HepG2 (cell line): Measurements from ENCODE around the gene ISLR2. TPM values are rescaled to one million over a fixed set of nuclear protein-coding genes. Genes with fewer than 3 reads are reported as not detected.

Source experiments
- ATAC-seq: fragments of 200-7000 bp; cut with Tn5 transposase; 3 replicates; pipeline ENCODE4 v1.9.1; 2020; ENCODE audit warnings: mild to moderate bottlenecking, moderate library complexity
- BruUV-seq: library from RNA; stranded (reverse); fragments of 400-500 nt; replicated peaks from 2 replicates; lab custom pipeline; 2021; lab: Mats Ljungman, UMichigan
- CTCF ChIA-PET: fragments of 300-600 bp; formaldehyde crosslinking; extraction: SDS; loops from one replicate; lab custom pipeline; 2021; ENCODE audit warnings: low total read pairs, inconsistent platforms, low intra/inter-chr PET ratio; lab: Yijun Ruan, JAX
- POLR2A ChIA-PET: fragments of 350-600 bp; sonication (Branson Sonifier 250); formaldehyde crosslinking; loops from one replicate; lab custom pipeline; 2020; ENCODE audit warnings: antibody characterized with exemption, inconsistent platforms; lab: Yijun Ruan, JAX
- DNase-seq: peaks from one replicate; pipeline ENCODE4 v3.0.0-alpha.2; 2015; ENCODE audit warnings: low spot score
- FAIRE-seq: peaks from 3 replicates; lab custom pipeline; 2011; peaks lifted over from hg19 to GRCh38; lab: Jason Lieb, UNC
- H2AFZ ChIP-seq: one replicate; pipeline ENCODE4 v1.6.1; 2011; ENCODE audit warnings: low read length, inconsistent platforms
- H3K27ac ChIP-seq: fragments of 300-600 bp; 3 replicates; pipeline ENCODE4 v1.8.0; 2011; ENCODE audit warnings: mixed run types, mild to moderate bottlenecking, mixed read lengths, low read length, inconsistent platforms; ENCODE audit not compliant: insufficient read depth; ENCODE audit errors: extremely low read length
- H3K27me3 ChIP-seq, 2 experiments: fragments of 200-600 bp in 1 of 2; 2 replicates in 1 of 2; 3 replicates in 1 of 2; pipeline versions ENCODE4 v1.6.0 to v1.8.0; 2011; ENCODE audit warnings: low read length in 2 of 2, mild to moderate bottlenecking in 2 of 2, moderate library complexity in 2 of 2, inconsistent platforms in 1 of 2; ENCODE audit not compliant: insufficient read depth in 2 of 2, control insufficient read depth in 1 of 2
- H3K36me3 ChIP-seq, 2 experiments: fragments of 200-600 bp in 1 of 2; replicated peaks in 1 of 2; 2 replicates in 1 of 2; 3 replicates in 1 of 2; pipeline versions ENCODE4 v1.5.1 to v1.8.0; 2011; ENCODE audit warnings: low read length in 2 of 2, inconsistent platforms in 1 of 2; ENCODE audit not compliant: insufficient read depth in 2 of 2, control insufficient read depth in 1 of 2
- H3K4me1 ChIP-seq: 2 replicates; pipeline ENCODE4 v1.5.1; 2012; ENCODE audit warnings: low read length, inconsistent platforms; ENCODE audit not compliant: insufficient read depth
- H3K4me2 ChIP-seq: 2 replicates; pipeline ENCODE4 v1.6.0; 2011; ENCODE audit warnings: low read depth, low read length, inconsistent platforms
- H3K4me3 ChIP-seq, 3 experiments: fragments of 200-600 bp in 1 of 3; sonication (generic), shearing (Covaris generic) in 1 of 3; replicated peaks in 1 of 3; 2 replicates each; pipeline ENCODE4 v1.5.1; 2011 to 2016; ENCODE audit warnings: low read length in 3 of 3, inconsistent platforms in 2 of 3, low read depth in 2 of 3, mild to moderate bottlenecking in 2 of 3, control low read depth in 1 of 3, mixed read lengths in 1 of 3; ENCODE audit not compliant: insufficient read depth in 1 of 3
- H3K79me2 ChIP-seq: one replicate; pipeline ENCODE4 v1.6.1; 2011; ENCODE audit warnings: low read length, inconsistent platforms; ENCODE audit not compliant: insufficient read depth
- H3K9ac ChIP-seq: 2 replicates; pipeline ENCODE4 v1.6.0; 2011; ENCODE audit warnings: mild to moderate bottlenecking, low read depth, low read length, inconsistent platforms; ENCODE audit not compliant: insufficient read depth
- H3K9me3 ChIP-seq: 2 replicates; pipeline ENCODE4 v1.5.1; 2012; ENCODE audit warnings: mild to moderate bottlenecking, low read length
- H4K20me1 ChIP-seq: 2 replicates; pipeline ENCODE4 v1.6.0; 2011; ENCODE audit warnings: inconsistent platforms, mild to moderate bottlenecking, low read length, moderate library complexity; ENCODE audit not compliant: insufficient read depth
- ATF2 ChIP-seq: sonication (generic); formaldehyde crosslinking; IDR thresholded peaks from 2 replicates; pipeline ENCODE4 v1.4.0; 2020; ENCODE audit warnings: missing genetic modification reagents
- GATAD1 ChIP-seq: IDR thresholded peaks from 2 replicates; pipeline ENCODE4 v1.6.1; 2016; ENCODE audit warnings: missing genetic modification reagents, missing compliant biosample characterization
- HMGXB4 ChIP-seq, 2 experiments: sonication (generic) in 1 of 2; formaldehyde crosslinking in 1 of 2; IDR thresholded peaks; 2 replicates each; pipeline versions ENCODE4 v1.4.0 to v1.6.1; 2018 to 2020; ENCODE audit warnings: missing genetic modification reagents in 2 of 2, borderline replicate concordance in 1 of 2, low read depth in 1 of 2, mild to moderate bottlenecking in 1 of 2, missing biosample characterization in 1 of 2
- KDM5B ChIP-seq: sonication (generic); formaldehyde crosslinking; IDR thresholded peaks from 2 replicates; pipeline ENCODE4 v1.4.0; 2020; ENCODE audit warnings: missing genetic modification reagents, mild to moderate bottlenecking, borderline replicate concordance
- MNT ChIP-seq: fragments of 450-650 bp; IDR thresholded peaks from 2 replicates; pipeline ENCODE4 v1.6.1; 2016
- NAIF1 ChIP-seq: sonication (generic); formaldehyde crosslinking; IDR thresholded peaks from 2 replicates; pipeline ENCODE4 v1.5.0; 2020; ENCODE audit warnings: mild to moderate bottlenecking, missing genetic modification reagents, borderline replicate concordance
- NR2C2 ChIP-seq: sonication (generic); formaldehyde crosslinking; IDR thresholded peaks from 2 replicates; pipeline ENCODE4 v1.4.0; 2020; ENCODE audit warnings: missing genetic modification reagents, mild to moderate bottlenecking, moderate library complexity, borderline replicate concordance
- NR3C1 ChIP-seq: sonication (generic); formaldehyde crosslinking; IDR thresholded peaks from 2 replicates; pipeline ENCODE4 v1.4.0; 2020; ENCODE audit warnings: missing genetic modification reagents
- PLSCR1 ChIP-seq: sonication (generic); formaldehyde crosslinking; IDR thresholded peaks from 2 replicates; pipeline ENCODE4 v1.5.0; 2020; ENCODE audit warnings: missing genetic modification reagents, mild to moderate bottlenecking, borderline replicate concordance
- RFX3 ChIP-seq: IDR thresholded peaks from 2 replicates; pipeline ENCODE4 v1.6.1; 2016; ENCODE audit warnings: missing biosample characterization, missing genetic modification reagents
- RNF2 ChIP-seq: fragments of 450-650 bp; conservative IDR thresholded peaks from 2 replicates; pipeline ENCODE4 v1.6.1; 2016; ENCODE audit warnings: low read depth
- SNAPC2 ChIP-seq: sonication (generic); formaldehyde crosslinking; IDR thresholded peaks from 2 replicates; pipeline ENCODE4 v1.8.1; 2022; ENCODE audit warnings: mild to moderate bottlenecking, missing genetic modification reagents
- SP1 ChIP-seq, 2 experiments: fragments of 450-650 bp in 1 of 2; sonication (generic) in 1 of 2; formaldehyde crosslinking in 1 of 2; IDR thresholded peaks; 2 replicates each; pipeline versions ENCODE4 v1.4.0 to v1.6.1; 2016 to 2020; ENCODE audit warnings: missing genetic modification reagents in 1 of 2
- U2AF1 ChIP-seq: fragments of 200-400 bp; formaldehyde crosslinking; optimal IDR thresholded peaks from 2 replicates; pipeline ENCODE3; 2017; ENCODE audit warnings: mild to moderate bottlenecking, low read depth, low read length
- ZNF576 ChIP-seq: sonication (generic); formaldehyde crosslinking; IDR thresholded peaks from 2 replicates; pipeline ENCODE4 v1.4.0; 2020; ENCODE audit warnings: mild to moderate bottlenecking, missing genetic modification reagents
- ZNF607 ChIP-seq: sonication (generic); formaldehyde crosslinking; IDR thresholded peaks from 2 replicates; pipeline ENCODE4 v1.5.1; 2020; ENCODE audit warnings: missing genetic modification reagents, mild to moderate bottlenecking, borderline replicate concordance
- ZNF772 ChIP-seq: sonication (generic); formaldehyde crosslinking; IDR thresholded peaks from 2 replicates; pipeline ENCODE4 v1.5.0; 2020; ENCODE audit warnings: mild to moderate bottlenecking, missing genetic modification reagents
- ZNF850 ChIP-seq: sonication (generic); formaldehyde crosslinking; conservative IDR thresholded peaks from 2 replicates; pipeline ENCODE4 v1.9.0; 2021; ENCODE audit warnings: mild to moderate bottlenecking, missing genetic modification reagents
- WGBS: methylation state at CpG from one replicate; pipeline ENCODE4 v1.1.6; 2017; ENCODE audit warnings: low lambda C conversion rate; 5-methylcytosine and 5-hydroxymethylcytosine counted together
- in situ Hi-C: cut with HindIII; loops from 2 replicates; pipeline ENCODE4 v1.10.0; 2017; ENCODE audit warnings: low pct_unique_long_range_greater_than_20kb; ENCODE audit not compliant: extremely low pct_ligation_motif_present
- intact Hi-C: fragments of 100-400 bp; cut with micrococcal nuclease; formaldehyde crosslinking; loops from one replicate; pipeline ENCODE4 v1.10.0; 2022; ENCODE audit not compliant: unreplicated experiment
- polyA plus RNA-seq, 8 experiments: library from polyadenylated mRNA; depleted of rRNA in 3 of 8; stranded (reverse) in 7 of 8; unstranded in 1 of 8; fragments of >200 nt; fragmentation: Illumina TruSeq in 4 of 8; extraction: Trizol in 4 of 8; gene quantifications; 2 replicates each; pipeline versions ENCODE4 v1.2.1 to v1.2.3, GENCODE V29; 2011 to 2016; ENCODE audit warnings: low read depth in 4 of 8, missing spikeins in 1 of 8, mixed read lengths in 1 of 8; ENCODE audit not compliant: insufficient read depth in 1 of 8
- total RNA-seq, 5 experiments: library from RNA; depleted of rRNA; stranded (reverse); fragments of >200 nt; fragmentation: Illumina TruSeq; extraction: Trizol; gene quantifications; 2 replicates each; pipeline ENCODE4 v1.2.3, GENCODE V29; 2016; ENCODE audit warnings: low read depth in 1 of 5

The ISLR2 gene
- total and polyA plus RNA-seq, 2 of the 13 experiments (the other 11 are each of a cell fraction or from before 2014, with no cell fraction given): not detected

GRCh38 chr15:74123658-74124057 is 6.7 kb upstream of the ISLR2 start:
- Histone ChIP-seq H3K4me3 (no peak overlapping the region), H3K4me2 (no peak overlapping the region), H4K20me1 (0 out of 2 replicates have a peak, but pooled peaks cover 2% of the 10 kb centered on the region), H3K27ac (no peak overlapping the region), H3K4me1 (no peaks in the 10 kb centered on the region), H3K9ac (no peak overlapping the region)
- intact Hi-C loops: no loop called here
- BruUV-seq: no TSS peak
- POLR2A ChIA-PET: no interaction called here
- FAIRE-seq: no peak
- TF ChIP-seq ATF2 (CRISPR knock-in tag): no peak
- TF ChIP-seq NR2C2 (CRISPR knock-in tag): no peak
- TF ChIP-seq GATAD1 (CRISPR knock-in tag): no peak
- TF ChIP-seq MNT: no peak
- no peak for TF ChIP-seq KDM5B (CRISPR knock-in tag)
- TF ChIP-seq ZNF772: no peak
- TF ChIP-seq ZNF576 (CRISPR knock-in tag): no peak
- no peak for TF ChIP-seq NR3C1 (CRISPR knock-in tag)
- TF ChIP-seq PLSCR1 (CRISPR knock-in tag): no peak
- no peak for TF ChIP-seq ZNF607 (CRISPR knock-in tag)
- TF ChIP-seq SP1 (IDR thresholded peaks at IDR 0.05): no peak
- TF ChIP-seq SP1 (CRISPR knock-in tag; IDR thresholded peaks at IDR 0.05): no peak
- no peak for TF ChIP-seq RNF2
- no peak for TF ChIP-seq SNAPC2 (CRISPR knock-in tag)
- TF ChIP-seq ZNF850: no peak
- TF ChIP-seq RFX3 (CRISPR knock-in tag): no peak
- TF ChIP-seq NAIF1 (CRISPR knock-in tag): no peak
- TF ChIP-seq HMGXB4 (CRISPR knock-in tag; IDR thresholded peaks at IDR 0.05; ENCODE audit: borderline replicate concordance in 1 of 2, low read depth in 1 of 2): no peak
- no peak for TF ChIP-seq U2AF1
- TF ChIP-seq, all 625 proteins: peak for 0
- no peak for ATAC-seq
- peaks cover 1 to 21% of the 10 kb centered on the region in 2 experiments; a peak in 3 of 5 replicates for H3K27me3 ChIP-seq
- H3K79me2 ChIP-seq: no peaks in the 10 kb centered on the region
- in situ Hi-C loops: no loop called here
- 0% methylated on average over 4 of the region's 4 CpGs for WGBS
- CTCF ChIA-PET: no interaction called here
- no peaks in the 10 kb centered on the region for H3K9me3 ChIP-seq
- DNase-seq: no peak
- H2AFZ ChIP-seq: no peak overlapping the region
- H3K36me3 ChIP-seq: no peaks in the 10 kb centered on the region
